GM19240 (cell line): ENCODE data around the gene TFRC.
"Not testable (repeated sequence)": the region's sequence is repeated elsewhere in the genome, so short reads cannot be mapped to it uniquely, and the experiment has no call there.

ENCODE experiments used
- DNase-seq: peaks from one replicate; pipeline ENCODE4 v3.0.0; 2011; ENCODE audit warnings: low spot score; ENCODE audit not compliant: insufficient read length

TFRC gene

DNA sequence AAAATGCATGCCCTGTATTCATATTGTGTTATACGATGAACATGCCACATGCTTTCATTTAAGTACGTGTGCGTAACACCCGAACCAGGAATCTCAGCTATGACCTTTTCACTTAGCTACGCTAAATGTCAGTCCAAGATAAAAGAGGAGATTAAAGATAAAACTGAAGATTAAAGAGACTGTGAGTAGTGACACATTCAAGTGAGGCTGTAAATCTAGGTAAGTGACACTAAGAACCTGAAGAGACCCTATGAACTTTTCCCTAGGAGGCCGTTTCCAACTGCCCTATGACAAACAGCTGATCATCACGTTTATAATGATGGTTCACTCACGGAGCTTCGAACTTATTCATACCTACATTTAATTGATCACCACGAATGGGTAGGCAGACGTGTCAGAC is 32.2 kb downstream of the TFRC start:
- DNase-seq = no peak

DNA sequence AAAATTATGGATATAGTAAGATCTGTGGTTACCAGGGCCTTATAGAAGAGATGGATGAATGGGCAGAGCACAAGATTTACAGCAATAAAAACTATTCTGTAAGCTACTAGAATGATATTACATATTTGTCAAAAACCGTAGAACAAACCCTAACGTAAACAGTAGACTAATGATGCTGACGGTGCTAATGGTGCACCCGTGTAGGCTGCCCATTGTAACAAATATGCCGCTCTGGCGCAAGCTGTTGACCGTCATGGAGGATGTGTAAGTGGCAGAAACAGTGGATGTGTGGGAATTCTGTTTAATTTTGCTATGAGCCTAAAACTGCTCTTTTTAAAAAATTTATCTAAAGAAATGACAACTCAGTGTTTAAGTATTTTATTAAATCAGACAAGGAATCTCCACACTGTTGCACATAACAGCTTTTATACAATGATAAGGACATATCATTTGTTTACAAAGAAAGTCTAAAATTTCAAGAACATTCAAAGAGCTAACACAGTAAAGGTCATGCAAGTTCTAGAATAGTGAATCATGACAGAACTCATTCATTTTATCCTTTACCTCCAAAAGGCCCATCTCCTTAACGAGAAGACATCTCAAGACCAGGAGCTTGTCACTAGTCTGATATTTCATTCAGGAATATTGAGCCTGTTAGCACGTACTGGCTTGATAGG is 32.8 kb downstream of the TFRC start:
- no peak for DNase-seq

DNA sequence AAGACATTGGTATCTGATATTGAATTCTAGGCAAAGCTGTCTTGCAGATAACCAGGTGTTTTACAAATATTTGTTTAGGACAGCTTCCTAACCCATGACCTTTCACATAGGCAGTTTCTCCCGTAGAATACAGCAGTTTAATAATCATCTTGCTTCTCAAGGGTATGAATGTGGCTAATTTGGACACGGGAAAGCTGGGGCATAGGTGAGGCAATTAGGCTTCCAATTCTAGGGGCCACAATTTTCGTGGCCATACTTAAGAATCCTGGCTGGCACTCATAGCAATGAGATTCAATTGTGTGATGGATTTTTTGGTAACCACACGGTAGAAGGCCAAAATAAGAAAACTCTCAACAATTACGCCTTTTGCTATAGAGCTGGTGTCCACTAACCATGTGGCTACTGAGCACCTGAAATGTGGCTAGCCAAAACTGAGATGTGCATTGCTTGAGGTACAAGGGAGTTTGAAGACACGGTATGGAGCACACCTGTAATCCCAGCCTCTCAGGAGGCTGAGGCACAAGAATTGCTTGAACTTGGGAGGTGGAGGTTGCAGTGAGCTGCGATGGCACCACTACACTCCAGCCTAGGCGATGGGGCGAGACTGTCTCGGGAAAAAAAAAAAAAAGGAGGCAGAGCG is 34.4 kb downstream of the TFRC start:
- no peak for DNase-seq

DNA sequence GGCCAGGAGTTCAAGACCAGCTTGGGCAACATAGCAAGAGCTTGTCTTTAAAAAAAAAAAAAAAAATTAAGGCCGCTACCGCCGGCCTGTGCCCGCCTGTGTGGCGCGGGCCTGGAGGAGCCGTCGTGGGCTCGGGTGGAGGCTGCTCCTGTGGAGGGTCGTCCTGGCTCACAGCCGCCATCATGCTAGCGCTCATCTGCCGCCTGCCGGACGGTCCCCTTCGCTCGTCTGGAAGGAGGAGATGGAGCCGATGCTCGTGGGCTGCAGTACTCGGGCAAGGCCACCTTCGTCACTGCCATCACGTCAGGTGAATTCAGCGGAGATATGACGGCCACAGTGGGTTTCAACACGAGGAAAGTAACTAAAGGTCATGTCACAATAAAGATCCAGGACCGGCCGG is 37.4 kb downstream of the TFRC start:
- no peak for DNase-seq

DNA sequence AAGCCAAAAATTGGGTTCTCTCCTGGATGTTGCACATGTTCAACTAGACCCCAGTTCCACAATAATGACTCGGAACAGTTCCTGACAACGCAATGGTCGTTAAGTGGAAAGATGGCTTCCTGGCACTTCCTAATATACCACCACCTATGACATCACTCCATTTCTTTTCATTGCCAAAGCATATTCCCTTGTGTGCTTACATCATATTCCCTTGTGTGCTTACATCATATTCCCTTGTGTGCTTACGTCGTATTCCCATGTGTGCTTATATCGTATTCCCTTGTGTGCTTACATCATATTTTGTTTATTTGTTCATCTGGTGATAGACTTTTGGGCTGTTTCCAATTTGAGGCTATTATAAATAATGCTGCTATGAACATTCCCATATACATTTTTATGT is 39.2 kb downstream of the TFRC start:
- DNase-seq = no peak

DNA sequence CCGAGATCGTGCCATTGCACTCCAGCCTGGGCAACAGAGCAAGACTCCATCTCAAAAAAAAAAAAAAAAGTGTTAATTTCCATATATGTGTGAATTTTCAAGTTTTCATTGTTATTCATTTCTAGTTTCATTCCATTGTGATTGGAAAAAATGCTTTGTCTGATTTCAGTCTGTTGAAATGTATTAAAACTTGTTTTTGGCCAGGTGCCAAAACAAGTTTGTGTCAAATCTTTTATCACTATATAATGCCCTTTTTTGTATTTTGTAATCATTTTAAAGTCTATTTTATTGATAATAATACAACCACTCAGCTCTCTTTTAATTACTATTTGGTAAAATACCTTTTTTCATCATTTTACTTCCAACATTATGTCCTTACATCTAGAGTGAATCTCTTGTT is 42.5 kb downstream of the TFRC start:
- no peak for DNase-seq

DNA sequence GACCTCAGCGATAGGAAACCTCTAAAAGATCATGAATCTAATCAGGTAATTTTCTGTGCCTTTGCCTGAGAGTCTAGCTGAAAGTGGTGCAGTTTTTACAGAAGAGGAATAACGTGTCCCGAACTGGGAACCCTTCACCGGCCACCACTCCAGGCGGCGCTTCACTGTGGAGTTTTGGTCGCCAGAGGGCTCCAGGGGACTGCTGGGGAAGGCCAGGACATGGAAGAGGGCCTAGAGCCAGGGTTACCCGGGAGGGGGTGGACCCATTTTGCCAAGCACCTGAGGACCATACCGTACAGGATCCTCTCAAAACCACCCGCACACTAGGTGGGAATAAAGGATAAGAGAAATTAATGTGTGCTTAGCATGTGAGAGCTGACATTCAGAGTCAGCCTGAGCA is 55.8 kb downstream of the TFRC start:
- DNase-seq = not testable (repeated sequence)

DNA sequence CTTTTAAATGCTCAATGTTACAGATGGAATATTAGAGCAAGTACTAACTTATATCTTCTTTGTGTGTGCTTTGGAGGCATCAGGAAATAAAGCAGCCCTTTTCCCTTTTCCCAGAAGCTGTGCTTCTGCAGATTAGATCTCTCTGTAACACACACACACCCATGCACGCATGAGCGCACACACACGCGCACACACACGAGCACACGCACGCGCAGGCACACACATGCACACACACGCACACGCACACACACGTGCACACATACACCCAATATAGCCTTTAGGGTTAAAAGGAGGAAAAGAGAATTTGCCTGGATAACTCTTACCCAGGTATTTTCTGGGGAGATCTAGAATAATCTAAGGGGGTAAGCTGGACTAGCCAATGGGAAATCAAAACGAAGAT is 56.9 kb downstream of the TFRC start:
- no peak for DNase-seq

DNA sequence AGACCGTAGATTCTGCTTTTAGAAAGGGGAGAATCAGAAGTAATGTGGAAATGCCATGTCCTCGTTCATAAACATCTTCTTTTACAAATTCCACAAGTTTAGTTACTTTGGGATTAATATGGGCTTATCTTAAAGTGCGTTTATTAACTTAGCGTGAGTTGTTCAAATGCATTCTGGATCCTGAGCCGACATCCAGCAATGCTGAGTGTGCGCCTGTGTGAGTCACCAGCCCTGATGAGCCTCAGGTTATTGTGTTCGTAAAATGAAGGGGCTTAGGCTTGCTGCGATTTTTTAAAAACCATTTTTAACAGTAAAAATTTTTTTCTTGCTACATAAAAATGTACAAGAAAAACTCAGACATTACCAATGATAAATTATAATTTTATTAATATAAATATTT is 57.9 kb downstream of the TFRC start:
- DNase-seq = no peak

DNA sequence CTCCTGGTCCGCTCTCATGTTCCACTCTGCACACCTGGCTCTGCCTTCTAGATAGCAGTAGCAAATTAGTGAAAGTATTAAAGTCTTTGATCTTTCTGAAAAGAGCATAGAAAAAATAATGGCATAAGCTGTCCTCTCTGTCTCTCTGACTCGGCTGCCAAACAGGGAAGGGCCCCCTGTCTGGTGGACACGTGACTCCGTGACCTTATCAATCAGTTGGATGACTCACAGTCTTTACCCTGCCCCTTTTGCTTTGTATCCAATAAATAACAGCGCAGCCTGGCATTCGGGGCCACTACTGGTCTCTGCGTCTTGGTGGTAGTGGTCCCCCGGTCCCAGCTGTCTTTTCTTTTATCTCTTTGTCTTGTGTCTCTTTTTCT is 59.4 kb downstream of the TFRC start:
- not testable (repeated sequence) for DNase-seq

DNA sequence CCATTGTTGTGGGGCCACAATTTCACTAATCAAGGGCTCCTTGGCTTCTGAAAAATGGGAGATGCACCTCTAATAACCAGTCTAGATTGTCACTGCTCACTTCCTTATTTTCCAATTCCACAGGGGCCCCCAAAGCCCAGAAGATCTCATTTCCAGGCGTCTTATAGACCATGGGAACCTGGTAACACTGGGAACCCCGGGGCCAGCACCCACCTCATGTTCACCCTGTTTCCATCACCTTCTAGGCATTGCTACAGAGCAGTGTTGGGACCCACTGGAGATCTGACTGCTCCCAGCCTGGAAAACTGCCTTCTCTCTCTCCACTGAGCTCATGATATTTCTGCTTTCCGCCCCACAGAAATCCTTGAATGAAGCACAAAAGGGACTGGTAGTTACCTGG is 61.5 kb downstream of the TFRC start:
- no peak for DNase-seq

DNA sequence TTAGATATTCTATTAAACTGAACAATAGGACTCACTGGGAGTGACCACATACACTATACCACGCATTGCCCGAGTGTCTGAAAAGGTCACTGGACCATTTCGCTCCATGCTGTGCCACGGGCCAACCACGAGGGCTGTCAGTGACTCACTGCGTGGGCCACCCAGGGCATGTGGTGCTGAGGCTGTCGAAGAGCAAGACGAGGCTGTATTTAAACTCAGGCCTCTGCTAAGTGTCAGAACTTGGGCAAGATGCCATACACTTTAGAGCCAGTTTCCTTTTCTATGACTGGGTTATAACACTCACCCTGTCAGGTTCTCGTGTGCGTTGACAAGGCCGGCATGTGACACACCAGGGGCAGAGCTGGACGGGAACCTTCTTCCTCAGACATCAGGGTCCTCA is 62.3 kb downstream of the TFRC start:
- DNase-seq = not testable (repeated sequence)

DNA sequence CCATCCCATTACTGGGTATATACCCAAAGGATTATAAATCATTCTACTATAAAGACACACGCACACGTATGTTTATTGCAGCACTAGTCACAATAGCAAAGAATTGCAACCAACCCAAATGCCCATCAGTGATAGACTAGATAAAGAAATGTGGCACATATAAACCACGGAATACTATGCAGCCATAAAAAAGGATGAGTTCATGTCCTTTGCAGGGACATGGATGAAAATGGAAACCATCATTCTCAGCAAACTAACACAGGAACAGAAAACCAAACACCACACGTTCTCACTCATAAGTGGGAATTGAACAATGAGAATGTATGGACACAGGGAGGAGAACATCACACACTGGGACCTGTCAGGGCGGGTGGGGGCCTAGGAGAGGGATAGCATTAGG is 63.7 kb downstream of the TFRC start:
- not testable (repeated sequence) for DNase-seq

DNA sequence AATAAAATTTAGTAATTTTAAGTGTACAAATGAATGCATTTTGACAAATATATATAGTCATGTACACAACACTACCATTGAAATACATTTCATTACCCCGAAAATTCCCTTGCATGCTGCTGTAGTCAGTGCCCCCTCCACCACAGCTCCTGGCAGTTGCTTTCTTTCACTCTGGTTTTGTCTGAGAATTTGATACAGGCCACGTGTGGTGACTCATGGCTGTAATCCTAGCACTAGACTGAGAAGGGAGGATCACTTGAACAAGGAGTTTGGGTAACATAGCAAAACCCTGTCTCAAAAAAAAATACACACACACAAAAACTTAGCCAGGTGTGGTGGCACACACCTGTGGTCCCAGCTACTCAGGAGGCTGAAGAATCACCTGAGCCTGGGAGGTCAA is 65.4 kb downstream of the TFRC start:
- no peak for DNase-seq

DNA sequence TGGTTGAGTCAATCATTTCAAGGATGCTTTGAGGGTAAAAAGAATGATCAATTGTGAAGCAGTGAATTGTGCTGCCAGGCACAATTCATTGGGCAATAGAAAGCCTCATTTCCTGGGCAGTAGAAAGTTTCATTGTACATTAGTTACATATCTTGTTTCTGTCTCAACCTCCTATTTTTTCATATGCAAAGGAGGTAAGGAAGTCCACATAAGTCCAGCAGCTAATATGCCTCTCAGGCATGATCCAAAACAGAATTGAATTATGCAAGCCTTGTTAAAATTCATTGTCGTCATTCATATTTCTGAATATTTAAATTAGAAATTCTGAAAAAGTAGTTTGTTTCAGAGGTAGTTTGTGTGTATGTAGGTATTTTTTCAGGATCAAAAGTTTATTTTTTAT is 65.8 kb downstream of the TFRC start:
- no peak for DNase-seq

DNA sequence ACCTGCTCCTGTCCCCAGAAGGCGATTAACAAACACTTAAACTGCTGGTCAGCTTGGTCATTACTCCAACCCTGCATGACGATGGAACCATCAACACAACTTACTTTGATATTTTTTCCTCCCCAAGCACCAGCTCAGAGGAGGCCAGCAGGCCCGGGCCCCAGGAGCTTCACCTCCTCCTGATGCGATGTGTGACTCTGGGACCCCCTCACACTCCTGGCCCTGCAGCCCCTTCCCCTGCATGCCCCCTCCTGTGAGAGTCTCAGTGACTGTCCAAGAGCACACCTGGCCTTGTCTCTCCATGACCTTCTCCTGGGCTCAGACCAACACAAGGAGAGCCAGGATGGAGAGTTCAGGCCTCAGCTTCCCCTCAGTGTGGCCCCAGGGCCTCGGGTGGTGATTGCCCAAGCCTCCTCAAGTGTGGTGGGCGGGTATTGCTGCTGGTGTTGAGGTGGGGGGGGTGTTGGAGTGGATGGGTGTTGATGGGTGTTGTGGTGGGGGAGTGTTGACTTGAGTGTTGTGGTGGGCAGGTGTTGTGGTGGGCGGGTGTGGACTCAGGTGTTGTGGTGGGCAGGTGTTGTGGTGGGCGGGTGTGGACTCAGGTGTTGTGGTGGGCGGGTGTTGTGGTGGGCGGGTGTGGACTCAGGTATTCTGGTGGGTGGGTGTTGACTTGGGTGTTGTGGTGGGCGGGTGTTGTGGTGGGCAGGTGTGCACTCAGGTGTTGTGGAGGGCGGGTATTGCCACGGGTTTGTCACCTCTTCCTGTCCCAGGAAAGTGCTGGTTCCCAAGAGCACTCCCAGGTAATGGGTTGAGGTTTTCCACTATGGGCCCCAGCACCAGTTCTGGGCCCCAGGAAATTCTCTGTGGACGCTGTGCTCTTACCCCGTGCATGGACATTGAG is 68.1 kb downstream of the TFRC start:
- no peak for DNase-seq

DNA sequence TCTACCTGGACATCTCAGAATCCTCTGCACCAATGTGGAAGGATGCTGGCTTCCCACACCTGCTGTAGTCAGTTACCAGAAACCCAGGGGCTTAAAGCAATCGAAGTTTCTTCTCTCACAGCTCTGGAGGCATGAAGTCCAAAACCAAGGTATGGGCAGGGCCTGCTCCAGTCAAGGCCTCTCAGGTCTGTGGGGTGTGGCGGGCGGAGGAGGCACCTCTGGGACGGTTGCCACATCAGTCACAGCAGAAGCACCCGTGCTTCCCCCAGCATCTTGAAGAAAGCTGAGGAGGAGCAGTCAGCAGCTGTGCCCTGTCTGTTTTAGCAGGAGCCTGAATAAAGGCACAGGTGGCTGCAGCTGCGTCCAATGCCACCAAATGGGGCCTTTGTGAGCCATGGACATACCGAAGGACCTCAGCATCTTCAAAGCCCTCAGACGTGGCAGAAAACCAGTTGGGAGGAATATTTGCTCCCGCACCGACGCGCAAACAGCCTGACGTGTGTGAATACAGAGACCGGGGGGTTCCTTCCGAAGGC is 68.9 kb downstream of the TFRC start:
- no peak for DNase-seq

DNA sequence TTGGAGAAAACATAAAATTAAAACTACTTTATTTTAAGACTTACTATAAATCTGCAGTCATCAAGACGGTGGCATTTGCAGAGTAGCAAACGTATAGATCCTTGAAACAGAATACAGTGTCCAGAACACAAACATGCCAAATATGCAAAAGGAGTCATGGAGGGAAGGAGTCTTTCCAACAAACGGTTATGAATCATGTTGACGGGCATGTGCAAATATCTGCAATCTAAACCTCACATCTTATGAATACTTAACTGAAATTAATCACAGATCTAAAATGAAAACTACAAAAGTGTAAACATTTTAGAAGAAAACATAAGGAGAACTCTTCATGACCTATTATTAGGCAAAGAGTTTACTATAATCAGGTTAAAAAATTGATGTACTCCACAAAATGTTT is 69.4 kb downstream of the TFRC start:
- no peak for DNase-seq

DNA sequence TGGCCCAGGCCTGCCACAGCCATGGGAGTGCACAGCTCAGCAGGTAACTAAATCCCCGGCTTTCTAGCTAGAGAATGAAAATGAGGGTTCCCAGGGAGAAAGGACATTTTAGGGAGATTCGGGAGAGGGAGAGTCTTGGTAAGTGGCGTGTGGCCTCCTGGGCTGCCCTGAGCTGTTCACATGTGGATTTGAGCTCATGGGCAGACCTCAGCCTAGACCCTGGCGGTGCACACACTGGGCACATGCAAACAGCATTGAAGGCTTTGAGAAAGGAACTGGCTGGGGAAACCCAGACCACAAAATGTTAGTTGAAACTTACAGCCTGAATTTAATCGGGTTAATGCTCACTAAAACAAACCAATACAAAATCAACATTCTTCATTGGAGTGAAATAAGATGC is 72.4 kb downstream of the TFRC start:
- no peak for DNase-seq

DNA sequence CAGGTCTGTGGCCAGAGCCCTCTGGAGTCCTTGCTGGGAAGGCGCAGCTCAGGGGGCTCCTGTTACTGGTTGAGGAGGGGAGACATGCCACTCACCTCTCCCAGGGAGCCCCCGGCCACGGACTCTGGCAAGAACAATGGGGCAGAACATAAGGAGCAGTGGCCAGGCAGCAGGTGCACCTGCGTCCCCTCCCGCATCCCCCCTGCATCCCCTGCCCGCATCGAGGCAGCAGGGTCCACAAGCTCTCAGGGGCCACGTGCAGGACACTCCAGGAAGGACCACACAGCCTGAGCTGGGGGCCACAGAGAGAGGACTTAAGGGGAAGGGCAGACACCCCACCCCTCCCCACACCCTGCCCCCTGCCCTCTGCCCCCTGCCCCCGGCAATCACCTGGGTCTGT is 73.0 kb downstream of the TFRC start:
- DNase-seq = no peak

DNA sequence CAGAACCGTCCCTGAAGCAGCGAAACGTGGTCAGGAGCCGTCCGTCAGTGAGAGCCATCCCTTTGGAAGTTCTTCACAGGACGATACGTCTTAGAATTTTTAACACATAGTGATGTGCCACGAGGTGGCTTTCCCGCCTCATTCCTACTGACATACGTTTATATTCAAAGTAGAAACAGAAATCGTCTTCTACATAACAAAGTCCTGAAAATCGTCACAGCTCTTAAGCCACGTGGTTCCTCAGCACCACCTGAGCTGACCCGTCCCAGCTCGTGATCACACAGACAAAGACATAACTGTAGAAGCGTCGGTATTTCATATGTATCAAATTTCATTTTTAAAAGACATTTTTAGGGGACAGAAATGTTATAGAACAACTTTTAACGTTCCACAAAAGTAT is 73.5 kb downstream of the TFRC start:
- DNase-seq = no peak

DNA sequence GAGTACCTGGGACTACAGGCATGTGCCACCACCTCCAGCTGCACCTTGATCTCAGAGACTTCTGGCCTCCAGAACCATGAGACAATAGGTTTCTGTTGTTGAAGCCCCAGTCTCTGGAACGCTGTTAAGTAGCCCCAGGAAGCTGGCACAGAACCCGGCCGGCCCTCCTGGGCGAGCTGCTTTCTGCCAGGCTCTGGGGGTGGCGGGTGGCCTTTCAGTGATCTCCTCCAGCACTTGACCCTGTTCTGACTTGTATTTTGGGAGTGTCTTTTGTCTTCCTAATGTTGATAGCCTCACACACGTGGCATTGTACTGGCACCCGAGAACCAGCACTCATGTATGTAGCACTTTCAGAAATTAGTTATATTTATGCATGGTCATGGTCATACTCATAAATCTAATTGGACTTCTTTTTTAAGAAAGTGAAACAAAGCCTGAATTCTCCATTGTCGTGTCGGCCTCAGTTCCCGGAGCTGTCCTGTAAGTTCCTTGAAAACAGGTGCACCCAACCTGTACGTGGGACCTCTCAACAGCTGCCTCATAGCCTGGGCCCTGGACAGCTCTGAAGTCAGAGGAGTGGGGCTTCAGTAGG is 74.0 kb downstream of the TFRC start:
- DNase-seq = no peak
